IMR-90 (cell line): Measurements from ENCODE around the gene RPL36.

Experiments used
- FOS ChIP-seq: fragments of 150-350 bp; IDR thresholded peaks from 2 replicates; pipeline ENCODE4 v1.6.1; 2016; ENCODE audit warnings: low read depth, low read length
- MAFK ChIP-seq: IDR thresholded peaks from 2 replicates; pipeline ENCODE4 v1.6.1; 2012; ENCODE audit warnings: low read depth, low read length, improper control_type of control experiment
- MAZ ChIP-seq: IDR thresholded peaks from 2 replicates; pipeline ENCODE4 v1.6.1; 2012; ENCODE audit warnings: low read depth, mild to moderate bottlenecking, low read length, improper control_type of control experiment, moderate library complexity, borderline replicate concordance
- MXI1 ChIP-seq: IDR thresholded peaks from 2 replicates; pipeline ENCODE4 v1.6.1; 2012; ENCODE audit warnings: low read depth, mild to moderate bottlenecking, low read length, moderate library complexity, borderline replicate concordance
- POLR2A ChIP-seq: IDR thresholded peaks from 2 replicates; pipeline ENCODE4 v1.6.1; 2012; ENCODE audit warnings: mild to moderate bottlenecking, low read depth, low read length
- RAD21 ChIP-seq: IDR thresholded peaks from 2 replicates; pipeline ENCODE4 v1.6.1; 2012; ENCODE audit warnings: low read length, improper control_type of control experiment
- RCOR1 ChIP-seq: IDR thresholded peaks from 2 replicates; pipeline ENCODE4 v1.6.1; 2012; ENCODE audit warnings: mild to moderate bottlenecking, low read length, improper control_type of control experiment; ENCODE audit not compliant: insufficient replicate concordance
- RFX5 ChIP-seq: IDR thresholded peaks from 2 replicates; pipeline ENCODE4 v1.8.0; 2012; ENCODE audit warnings: low read depth, mild to moderate bottlenecking, low read length, moderate library complexity
- SMC3 ChIP-seq: fragments of 150-350 bp; IDR thresholded peaks from 2 replicates; pipeline ENCODE4 v1.6.1; 2016; ENCODE audit warnings: low read depth, mild to moderate bottlenecking, antibody characterized with exemption, low read length, moderate library complexity
- TF ChIP-seq, protein P1 (sequence below): conservative IDR thresholded peaks from 2 replicates; pipeline ENCODE4 v1.5.1; 2012; ENCODE audit warnings: mild to moderate bottlenecking, low read depth, low read length, improper control_type of control experiment
- TF ChIP-seq, protein P2 (sequence below): fragments of 150-350 bp; IDR thresholded peaks from 2 replicates; pipeline ENCODE4 v1.6.1; 2017; ENCODE audit warnings: mild to moderate bottlenecking, antibody characterized with exemption, low read length, low read depth
- TF ChIP-seq, protein P3 (sequence below): fragments of 150-350 bp; IDR thresholded peaks from 2 replicates; pipeline ENCODE4 v1.6.1; 2016; ENCODE audit warnings: low read depth, mild to moderate bottlenecking, low read length, moderate library complexity, borderline replicate concordance

DNA sequence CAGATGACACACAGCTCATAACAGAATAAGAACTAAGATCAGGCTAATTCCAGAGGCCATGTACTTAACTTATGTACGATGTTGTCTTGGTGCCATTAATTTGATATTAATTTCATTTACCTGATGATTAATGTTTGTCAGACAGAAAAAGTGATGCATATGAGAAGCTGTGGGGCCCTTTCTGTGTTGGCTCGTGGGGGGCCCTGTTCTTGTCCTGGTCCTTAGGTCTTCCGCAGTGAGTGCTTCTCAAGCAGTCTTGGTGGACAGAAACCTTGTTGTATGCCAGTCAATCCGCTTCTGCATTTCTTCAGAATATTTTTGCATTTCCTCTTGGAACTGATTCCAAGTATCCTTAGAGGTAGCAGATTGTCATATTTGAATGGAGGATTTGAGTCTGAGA, 47.0 kb upstream of the RPL36 start:
- TF ChIP-seq, protein P1, sequence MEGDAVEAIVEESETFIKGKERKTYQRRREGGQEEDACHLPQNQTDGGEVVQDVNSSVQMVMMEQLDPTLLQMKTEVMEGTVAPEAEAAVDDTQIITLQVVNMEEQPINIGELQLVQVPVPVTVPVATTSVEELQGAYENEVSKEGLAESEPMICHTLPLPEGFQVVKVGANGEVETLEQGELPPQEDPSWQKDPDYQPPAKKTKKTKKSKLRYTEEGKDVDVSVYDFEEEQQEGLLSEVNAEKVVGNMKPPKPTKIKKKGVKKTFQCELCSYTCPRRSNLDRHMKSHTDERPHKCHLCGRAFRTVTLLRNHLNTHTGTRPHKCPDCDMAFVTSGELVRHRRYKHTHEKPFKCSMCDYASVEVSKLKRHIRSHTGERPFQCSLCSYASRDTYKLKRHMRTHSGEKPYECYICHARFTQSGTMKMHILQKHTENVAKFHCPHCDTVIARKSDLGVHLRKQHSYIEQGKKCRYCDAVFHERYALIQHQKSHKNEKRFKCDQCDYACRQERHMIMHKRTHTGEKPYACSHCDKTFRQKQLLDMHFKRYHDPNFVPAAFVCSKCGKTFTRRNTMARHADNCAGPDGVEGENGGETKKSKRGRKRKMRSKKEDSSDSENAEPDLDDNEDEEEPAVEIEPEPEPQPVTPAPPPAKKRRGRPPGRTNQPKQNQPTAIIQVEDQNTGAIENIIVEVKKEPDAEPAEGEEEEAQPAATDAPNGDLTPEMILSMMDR: no peak
- TF ChIP-seq POLR2A (no peak), SMC3 (no peak), RCOR1 (no peak), RAD21 (no peak), MAZ (no peak), RFX5 (no peak), MAFK (no peak), MXI1 (no peak), FOS (no peak)
- TF ChIP-seq, protein P2, sequence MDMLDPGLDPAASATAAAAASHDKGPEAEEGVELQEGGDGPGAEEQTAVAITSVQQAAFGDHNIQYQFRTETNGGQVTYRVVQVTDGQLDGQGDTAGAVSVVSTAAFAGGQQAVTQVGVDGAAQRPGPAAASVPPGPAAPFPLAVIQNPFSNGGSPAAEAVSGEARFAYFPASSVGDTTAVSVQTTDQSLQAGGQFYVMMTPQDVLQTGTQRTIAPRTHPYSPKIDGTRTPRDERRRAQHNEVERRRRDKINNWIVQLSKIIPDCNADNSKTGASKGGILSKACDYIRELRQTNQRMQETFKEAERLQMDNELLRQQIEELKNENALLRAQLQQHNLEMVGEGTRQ: no peak
- TF ChIP-seq, protein P3, sequence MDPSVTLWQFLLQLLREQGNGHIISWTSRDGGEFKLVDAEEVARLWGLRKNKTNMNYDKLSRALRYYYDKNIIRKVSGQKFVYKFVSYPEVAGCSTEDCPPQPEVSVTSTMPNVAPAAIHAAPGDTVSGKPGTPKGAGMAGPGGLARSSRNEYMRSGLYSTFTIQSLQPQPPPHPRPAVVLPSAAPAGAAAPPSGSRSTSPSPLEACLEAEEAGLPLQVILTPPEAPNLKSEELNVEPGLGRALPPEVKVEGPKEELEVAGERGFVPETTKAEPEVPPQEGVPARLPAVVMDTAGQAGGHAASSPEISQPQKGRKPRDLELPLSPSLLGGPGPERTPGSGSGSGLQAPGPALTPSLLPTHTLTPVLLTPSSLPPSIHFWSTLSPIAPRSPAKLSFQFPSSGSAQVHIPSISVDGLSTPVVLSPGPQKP: no peak
